ENCODE results near the gene SLAMF1.
"Not testable (repeated sequence)": the region's sequence is repeated elsewhere in the genome, so short reads cannot be mapped to it uniquely, and the experiment has no call there.

SLAMF1 gene

DNA sequence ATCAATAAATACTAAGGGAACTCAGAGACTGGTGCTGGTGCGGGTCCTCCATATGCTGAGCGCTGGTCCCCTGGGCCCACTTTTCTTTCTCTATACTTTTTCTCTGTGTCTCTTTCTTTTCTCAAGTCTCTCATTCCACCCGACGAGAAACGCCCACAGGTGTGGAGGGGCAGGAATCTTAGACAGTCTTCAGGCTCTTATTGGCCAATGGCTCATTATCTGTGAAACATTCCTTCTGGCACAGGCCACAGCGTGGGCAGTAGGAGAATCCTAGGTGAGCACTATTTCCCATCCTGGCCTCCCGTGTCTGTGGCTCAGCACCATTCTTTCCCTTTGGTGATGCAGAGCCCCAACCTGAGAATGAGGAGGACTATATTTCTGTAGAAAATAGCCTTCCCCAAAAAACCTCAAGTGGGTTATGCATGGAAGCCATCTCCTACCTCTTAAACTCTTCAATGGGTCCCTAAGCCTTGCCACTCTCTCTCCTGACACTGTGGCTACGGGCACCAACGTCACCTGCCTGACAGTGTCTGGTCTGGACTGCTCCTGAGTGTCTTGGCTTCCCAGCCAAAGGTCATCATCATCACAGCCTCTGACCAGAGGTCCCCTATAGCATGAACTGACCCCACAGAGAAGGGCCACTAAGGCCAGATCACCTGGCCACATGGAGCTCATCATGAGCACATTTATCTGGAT lies 6.2 kb upstream of the SLAMF1 start:
- no peak for TF ChIP-seq ZFX (IDR thresholded peaks at IDR 0.05)
- TF ChIP-seq, protein P1, sequence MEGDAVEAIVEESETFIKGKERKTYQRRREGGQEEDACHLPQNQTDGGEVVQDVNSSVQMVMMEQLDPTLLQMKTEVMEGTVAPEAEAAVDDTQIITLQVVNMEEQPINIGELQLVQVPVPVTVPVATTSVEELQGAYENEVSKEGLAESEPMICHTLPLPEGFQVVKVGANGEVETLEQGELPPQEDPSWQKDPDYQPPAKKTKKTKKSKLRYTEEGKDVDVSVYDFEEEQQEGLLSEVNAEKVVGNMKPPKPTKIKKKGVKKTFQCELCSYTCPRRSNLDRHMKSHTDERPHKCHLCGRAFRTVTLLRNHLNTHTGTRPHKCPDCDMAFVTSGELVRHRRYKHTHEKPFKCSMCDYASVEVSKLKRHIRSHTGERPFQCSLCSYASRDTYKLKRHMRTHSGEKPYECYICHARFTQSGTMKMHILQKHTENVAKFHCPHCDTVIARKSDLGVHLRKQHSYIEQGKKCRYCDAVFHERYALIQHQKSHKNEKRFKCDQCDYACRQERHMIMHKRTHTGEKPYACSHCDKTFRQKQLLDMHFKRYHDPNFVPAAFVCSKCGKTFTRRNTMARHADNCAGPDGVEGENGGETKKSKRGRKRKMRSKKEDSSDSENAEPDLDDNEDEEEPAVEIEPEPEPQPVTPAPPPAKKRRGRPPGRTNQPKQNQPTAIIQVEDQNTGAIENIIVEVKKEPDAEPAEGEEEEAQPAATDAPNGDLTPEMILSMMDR (conservative IDR thresholded peaks at IDR 0.05) = no peak
- H3K27ac ChIP-seq = no peak overlapping the region

DNA sequence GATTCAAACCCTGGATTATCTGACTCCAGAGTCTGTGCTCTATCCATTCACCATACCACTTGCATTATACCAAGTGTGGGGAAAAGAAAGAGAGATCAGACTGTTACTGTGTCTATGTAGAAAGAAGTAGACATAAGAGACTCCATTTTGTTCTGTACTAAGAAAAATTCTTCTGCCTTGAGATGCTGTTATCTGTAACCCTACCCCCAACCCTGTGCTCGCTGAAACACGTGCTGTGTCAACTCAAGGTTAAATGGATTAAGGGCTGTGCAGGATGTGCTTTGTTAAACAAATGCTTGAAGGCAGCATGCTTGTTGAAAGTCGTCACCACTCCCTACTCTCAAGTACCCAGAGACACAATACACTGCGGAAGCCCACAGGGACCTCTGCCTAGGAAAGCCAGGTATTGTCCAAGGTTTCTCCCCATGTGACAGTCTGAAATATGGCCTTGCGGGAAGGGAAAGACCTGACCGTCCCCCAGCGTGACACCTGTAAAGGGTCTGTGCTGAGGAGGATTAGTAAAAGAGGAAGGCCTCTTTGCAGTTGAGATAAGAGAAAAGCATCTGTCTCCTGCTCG lies 5.3 kb upstream of the SLAMF1 start:
- H3K27ac ChIP-seq = not testable (repeated sequence)

DNA sequence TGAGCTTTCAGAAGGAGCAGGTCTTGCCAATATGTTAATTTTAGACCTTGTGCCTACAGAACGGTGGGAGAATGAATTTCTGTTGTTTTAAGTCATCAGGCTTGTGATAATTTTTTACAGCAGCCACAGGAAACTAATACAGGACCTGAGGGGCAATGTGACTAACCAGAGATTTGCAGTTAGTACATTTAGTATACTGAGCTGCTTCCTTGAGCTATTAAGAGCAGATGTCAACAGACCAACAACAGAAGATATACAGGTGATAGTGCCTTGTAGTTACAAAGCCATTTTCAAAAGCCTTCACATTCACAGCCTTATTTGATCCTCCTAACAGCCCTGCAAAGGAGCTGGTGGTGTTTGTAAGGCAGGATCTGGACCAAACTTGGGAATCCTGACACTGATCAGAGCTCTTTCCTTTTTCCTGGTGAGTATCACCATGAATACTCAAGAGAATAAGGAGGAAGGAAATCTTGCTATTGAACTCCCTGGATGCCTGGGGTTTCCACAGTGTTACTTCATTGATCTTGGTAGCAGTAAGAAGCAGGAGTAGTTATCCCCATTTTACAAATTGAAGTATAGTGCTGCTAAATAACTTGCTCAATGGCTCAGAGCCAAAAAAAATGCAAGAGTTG lies 4.7 kb upstream of the SLAMF1 start:
- no peak overlapping the region for H3K27ac ChIP-seq
- TF ChIP-seq ZFX (IDR thresholded peaks at IDR 0.05) = no peak
- TF ChIP-seq, protein P1 (conservative IDR thresholded peaks at IDR 0.05) = no peak

DNA sequence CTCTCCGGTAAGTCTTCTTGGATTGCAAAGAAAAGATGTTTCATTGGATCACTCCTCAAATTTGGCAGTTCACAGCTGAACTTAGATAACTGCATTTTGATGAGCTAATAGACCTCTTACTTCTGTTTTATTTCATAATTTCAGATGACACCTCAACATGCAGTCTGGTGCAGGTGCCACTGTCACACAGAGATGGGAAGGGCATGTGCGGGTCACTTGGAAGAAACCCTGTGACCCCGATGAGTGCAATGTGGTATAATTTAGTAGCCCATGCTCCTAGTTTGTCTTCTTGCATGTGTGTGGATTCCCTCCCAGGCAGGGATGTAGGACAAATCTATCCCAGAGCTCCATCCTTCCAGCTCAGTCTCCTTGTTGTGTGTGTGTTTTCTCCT lies 481 bp upstream of the SLAMF1 start:
- TF ChIP-seq, protein P1 (conservative IDR thresholded peaks at IDR 0.05) = no peak
- no peak for TF ChIP-seq ZFX (IDR thresholded peaks at IDR 0.05)
- no peak overlapping the region for H3K27ac ChIP-seq

DNA sequence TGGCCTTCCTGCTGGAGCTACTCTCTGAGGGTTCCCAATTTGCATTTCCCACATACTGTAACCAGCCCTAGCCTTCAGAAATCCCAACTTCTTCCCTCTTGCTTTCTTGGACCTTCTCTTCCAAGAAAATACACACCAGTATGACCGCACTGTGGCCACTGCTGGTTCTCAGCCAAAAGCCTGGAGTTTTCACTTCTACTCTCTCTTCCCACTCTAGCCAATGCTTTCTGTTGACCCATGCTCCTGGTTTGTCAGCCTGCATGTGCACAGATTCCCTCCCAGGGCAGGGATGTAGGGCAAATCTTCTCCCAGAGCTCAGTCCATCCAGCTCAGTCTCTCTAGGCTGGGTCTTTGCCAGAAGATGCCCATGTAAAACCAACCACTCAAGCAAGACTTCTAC lies 664 bp downstream of the SLAMF1 start:
- no peak overlapping the region for H3K27ac ChIP-seq
- TF ChIP-seq ZFX (IDR thresholded peaks at IDR 0.05) = no peak
- TF ChIP-seq, protein P1 (conservative IDR thresholded peaks at IDR 0.05) = no peak

DNA sequence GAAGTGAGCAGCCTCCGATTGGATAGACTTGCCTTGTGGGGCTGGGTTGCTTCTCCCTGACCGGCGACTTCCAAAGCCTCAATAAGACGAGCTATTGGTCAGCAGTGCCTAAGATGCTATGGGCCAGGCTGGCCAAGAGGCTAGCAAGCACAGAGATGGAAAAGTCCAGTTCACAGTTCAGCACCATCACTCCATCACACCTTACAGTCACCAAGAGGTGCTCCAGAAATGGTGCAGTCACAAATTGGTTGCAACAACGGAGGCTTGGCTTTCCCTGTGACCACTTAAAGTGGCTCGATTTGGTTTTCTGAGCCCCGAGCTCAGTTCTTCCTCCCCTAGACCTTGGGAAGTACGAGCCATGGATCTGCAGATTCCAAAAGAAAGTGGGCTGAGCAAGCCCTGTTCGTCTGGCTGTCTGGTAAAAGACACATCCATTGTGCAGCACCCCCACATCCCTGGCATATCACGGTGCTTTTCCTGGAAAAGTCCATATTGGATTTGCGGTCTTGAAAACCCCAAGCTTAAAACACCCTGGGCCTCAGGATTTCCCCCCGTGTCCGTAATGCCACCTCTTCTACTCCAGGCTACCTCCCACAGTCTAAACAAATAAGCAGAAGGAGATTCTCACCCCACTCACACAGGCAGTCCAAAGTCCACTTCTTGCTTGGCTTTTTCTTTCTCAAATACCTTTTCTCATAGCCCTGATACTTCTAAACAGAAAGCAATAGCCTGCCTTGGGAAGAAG lies 1.3 kb downstream of the SLAMF1 start:
- no peak overlapping the region for H3K27ac ChIP-seq
- no peak for TF ChIP-seq ZFX (IDR thresholded peaks at IDR 0.05)
- TF ChIP-seq, protein P1 (conservative IDR thresholded peaks at IDR 0.05) = no peak

DNA sequence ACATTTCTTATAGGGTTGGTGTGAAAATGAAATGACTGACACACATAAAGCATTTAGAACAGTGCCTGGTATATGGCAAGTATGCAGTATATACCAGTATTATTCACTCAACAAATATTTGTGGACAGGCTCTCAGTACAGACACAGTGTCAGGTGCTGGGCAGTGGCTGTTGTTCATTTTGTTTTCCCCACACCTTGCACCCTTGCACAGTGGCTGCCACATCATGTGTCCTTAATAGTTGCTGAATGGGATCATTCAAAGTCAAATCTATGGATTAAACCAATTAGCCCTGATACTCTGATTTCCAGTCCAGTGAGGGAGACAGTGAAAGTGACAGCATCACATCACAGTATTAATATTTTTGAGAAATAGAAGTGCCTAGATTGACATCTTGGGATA lies 2.4 kb downstream of the SLAMF1 start:
- H3K27ac ChIP-seq = no peak overlapping the region
- no peak for TF ChIP-seq ZFX (IDR thresholded peaks at IDR 0.05)
- TF ChIP-seq, protein P1 (conservative IDR thresholded peaks at IDR 0.05) = no peak

Data from C4-2B (cell line).